Measurements from ENCODE around the gene ROR1.

Gene ROR1

DNA sequence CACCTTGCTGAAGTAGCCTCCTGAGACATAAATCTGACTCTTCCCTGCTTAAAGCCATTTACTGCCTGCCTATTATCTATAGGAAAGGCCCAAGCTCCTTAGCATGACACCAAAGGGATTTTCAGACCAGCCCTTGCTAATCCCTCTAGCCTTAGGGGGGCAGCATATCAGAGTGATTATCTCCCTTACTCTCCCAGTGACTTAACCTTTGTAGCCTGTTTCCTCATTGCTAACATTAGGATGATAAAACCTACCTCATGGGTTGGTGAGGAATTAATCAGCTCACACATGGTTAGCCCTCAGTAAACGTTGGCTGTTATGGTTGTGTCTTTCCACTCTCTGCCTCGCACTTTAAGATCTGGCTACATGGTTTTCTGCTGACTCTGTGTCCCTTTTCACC lies 70.1 kb downstream of the ROR1 start:
- Histone ChIP-seq H3K4me3 (replicated peaks; ENCODE audit: low read depth, low read length) (no peak overlapping the region), H3K27me3 (replicated peaks; ENCODE audit: control insufficient read depth, insufficient read depth, low read length) (no peaks in the 10 kb centered on the region), H3K36me3 (ENCODE audit: control insufficient read depth, insufficient read depth, low read length) (no peaks in the 10 kb centered on the region)
- no peak for DNase-seq (ENCODE audit: extremely low read depth, insufficient read length)
- TF ChIP-seq, protein P1, sequence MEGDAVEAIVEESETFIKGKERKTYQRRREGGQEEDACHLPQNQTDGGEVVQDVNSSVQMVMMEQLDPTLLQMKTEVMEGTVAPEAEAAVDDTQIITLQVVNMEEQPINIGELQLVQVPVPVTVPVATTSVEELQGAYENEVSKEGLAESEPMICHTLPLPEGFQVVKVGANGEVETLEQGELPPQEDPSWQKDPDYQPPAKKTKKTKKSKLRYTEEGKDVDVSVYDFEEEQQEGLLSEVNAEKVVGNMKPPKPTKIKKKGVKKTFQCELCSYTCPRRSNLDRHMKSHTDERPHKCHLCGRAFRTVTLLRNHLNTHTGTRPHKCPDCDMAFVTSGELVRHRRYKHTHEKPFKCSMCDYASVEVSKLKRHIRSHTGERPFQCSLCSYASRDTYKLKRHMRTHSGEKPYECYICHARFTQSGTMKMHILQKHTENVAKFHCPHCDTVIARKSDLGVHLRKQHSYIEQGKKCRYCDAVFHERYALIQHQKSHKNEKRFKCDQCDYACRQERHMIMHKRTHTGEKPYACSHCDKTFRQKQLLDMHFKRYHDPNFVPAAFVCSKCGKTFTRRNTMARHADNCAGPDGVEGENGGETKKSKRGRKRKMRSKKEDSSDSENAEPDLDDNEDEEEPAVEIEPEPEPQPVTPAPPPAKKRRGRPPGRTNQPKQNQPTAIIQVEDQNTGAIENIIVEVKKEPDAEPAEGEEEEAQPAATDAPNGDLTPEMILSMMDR (IDR thresholded peaks at IDR 0.05; ENCODE audit: insufficient read depth, low read length, poor library complexity, severe bottlenecking): peak; percentile 14

DNA sequence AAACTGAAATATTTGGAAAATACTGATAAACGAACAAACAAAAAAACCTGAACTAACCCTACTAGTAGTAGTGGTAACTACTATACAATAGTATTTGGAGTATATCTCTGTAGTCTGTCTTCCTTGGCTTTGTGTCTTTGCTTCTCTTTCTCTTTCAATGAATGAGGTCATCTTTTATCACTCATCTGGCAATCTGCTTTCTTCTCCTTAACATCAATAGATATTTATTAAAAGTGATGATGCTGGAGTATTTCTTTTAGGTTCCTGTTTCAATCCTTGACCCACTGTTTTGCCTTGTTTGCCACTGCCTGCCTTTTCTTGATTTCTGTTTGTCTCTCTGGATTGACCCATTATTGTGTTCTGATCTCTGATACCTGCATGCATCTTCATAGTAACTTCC lies 71.5 kb downstream of the ROR1 start:
- no peak for DNase-seq (ENCODE audit: extremely low read depth, insufficient read length)
- no peak overlapping the region for H3K4me3 ChIP-seq (replicated peaks; ENCODE audit: low read depth, low read length)
- TF ChIP-seq, protein P1 (IDR thresholded peaks at IDR 0.05; ENCODE audit: insufficient read depth, low read length, poor library complexity, severe bottlenecking): no peak

DNA sequence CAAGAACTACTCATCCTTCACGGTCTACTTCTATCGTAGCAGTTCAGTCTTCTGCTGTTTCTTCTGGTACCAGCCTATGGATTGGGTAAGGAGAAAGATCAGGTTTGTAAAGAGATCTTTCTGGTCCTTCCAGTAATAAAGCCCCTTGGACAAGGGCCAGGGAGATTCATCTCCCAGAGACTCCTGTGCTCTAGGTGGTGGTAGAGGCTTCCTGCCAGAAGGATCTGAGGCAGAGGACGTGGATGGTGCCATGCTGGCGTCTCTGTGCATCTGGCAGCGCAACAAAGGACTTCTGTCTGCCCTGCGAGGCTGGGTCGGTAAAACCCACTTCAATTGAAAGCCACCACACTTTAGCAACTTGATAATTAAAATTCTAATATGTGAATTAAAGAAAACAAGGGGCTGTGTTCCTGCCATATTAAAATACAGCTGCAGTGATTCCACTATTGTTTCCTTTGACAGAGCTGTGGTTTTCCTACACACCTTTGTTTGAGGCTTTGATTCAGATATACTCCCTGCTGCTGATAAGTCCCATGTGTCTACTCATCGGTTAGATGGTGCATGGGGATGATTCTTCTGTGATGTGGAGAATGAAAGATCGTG lies 73.6 kb downstream of the ROR1 start:
- Histone ChIP-seq H3K4me3 (replicated peaks; ENCODE audit: low read depth, low read length) (no peak overlapping the region), H3K36me3 (ENCODE audit: control insufficient read depth, insufficient read depth, low read length) (no peaks in the 10 kb centered on the region), H3K27me3 (replicated peaks; ENCODE audit: control insufficient read depth, insufficient read depth, low read length) (peaks cover 2% of the 10 kb centered on the region)
- no peak for DNase-seq (ENCODE audit: extremely low read depth, insufficient read length)
- TF ChIP-seq, protein P1 (IDR thresholded peaks at IDR 0.05; ENCODE audit: insufficient read depth, low read length, poor library complexity, severe bottlenecking): no peak

More for the DNA sequence above, 71.5 kb downstream of the ROR1 start:
- H3K27me3 ChIP-seq (replicated peaks; ENCODE audit: control insufficient read depth, insufficient read depth, low read length): no peaks in the 10 kb centered on the region
- no peaks in the 10 kb centered on the region for H3K36me3 ChIP-seq (ENCODE audit: control insufficient read depth, insufficient read depth, low read length)

DNA sequence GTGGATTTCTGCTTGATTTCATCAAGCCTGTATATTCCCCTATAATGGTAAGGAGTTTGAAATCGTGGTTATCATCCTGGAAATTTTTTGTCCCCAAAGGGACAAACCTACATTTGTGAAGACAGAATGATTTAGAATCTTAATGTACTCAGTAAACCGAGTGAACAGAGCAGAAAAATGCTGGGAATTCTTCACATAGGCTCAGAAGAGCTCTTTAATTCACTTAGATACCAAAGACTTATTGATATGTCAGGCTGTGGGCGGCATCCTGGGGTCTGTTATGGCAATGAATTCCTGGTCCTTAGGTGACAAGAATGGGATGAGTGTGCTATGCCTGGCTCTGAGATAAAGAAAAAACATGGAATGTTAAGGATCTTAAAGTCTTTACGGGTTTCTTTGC lies 74.9 kb downstream of the ROR1 start:
- H3K4me3 ChIP-seq (replicated peaks; ENCODE audit: low read depth, low read length): no peak overlapping the region
- H3K27me3 ChIP-seq (replicated peaks; ENCODE audit: control insufficient read depth, insufficient read depth, low read length): peaks cover 2% of the 10 kb centered on the region
- DNase-seq (ENCODE audit: extremely low read depth, insufficient read length): no peak
- H3K36me3 ChIP-seq (ENCODE audit: control insufficient read depth, insufficient read depth, low read length): no peaks in the 10 kb centered on the region
- TF ChIP-seq, protein P1 (IDR thresholded peaks at IDR 0.05; ENCODE audit: insufficient read depth, low read length, poor library complexity, severe bottlenecking): no peak

DNA sequence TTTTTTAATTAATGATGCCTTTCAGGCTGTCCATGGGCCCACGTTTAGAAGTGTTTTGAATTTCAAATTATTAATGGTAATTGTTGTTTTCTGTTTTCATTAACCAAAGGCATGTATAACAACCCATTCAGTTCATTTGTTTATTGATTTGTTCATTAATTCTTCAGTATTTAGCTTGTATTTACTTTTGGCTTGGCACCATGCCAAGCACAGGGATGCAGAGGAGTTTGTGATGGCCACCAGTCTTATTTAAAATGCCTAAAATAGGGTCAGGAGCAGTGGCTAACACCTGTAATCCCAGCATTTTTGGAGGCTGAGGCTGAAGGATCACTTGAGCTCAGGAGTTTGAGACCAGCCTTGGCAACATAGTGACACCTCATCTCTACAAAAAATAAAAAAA lies 75.3 kb downstream of the ROR1 start:
- no peak for DNase-seq (ENCODE audit: extremely low read depth, insufficient read length)
- Histone ChIP-seq H3K27me3 (replicated peaks; ENCODE audit: control insufficient read depth, insufficient read depth, low read length) (peaks cover 2% of the 10 kb centered on the region), H3K36me3 (ENCODE audit: control insufficient read depth, insufficient read depth, low read length) (no peaks in the 10 kb centered on the region), H3K4me3 (replicated peaks; ENCODE audit: low read depth, low read length) (no peak overlapping the region)
- TF ChIP-seq, protein P1 (IDR thresholded peaks at IDR 0.05; ENCODE audit: insufficient read depth, low read length, poor library complexity, severe bottlenecking): no peak

DNA sequence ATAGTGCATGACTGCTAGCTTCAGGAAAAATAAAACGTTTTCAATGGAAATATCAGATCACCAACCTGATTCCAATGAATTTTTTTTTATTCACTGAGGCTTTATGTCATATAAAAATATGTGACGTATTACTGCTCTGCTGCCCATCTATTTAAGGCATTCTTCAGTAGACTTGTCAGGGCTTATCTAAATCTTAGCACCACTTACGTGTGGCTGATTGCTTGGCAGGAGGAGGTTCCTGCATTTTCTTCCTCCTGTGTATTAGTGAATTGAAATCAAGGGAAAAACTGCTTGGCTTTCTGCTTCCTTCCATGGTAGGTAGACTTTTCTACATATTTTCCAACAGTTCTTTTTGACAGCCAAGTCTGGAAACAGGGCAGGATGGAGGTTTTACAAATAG lies 80.3 kb downstream of the ROR1 start:
- no peak for DNase-seq (ENCODE audit: extremely low read depth, insufficient read length)
- Histone ChIP-seq H3K4me3 (replicated peaks; ENCODE audit: low read depth, low read length) (no peak overlapping the region), H3K27me3 (replicated peaks; ENCODE audit: control insufficient read depth, insufficient read depth, low read length) (peaks cover 2% of the 10 kb centered on the region), H3K36me3 (ENCODE audit: control insufficient read depth, insufficient read depth, low read length) (no peaks in the 10 kb centered on the region)
- TF ChIP-seq, protein P1 (IDR thresholded peaks at IDR 0.05; ENCODE audit: insufficient read depth, low read length, poor library complexity, severe bottlenecking): no peak

Data from GM06990 (cell line).